NCI-H345 treated with DMSO at 0.1 percent for 48 hours (cell line): ENCODE measurements around the gene C8G.

ENCODE experiments used
- DNase-seq: peaks from one replicate; lab custom pipeline; 2025; ENCODE audit not compliant: unreplicated experiment; lab: John Stamatoyannopoulos, UW

C8G gene

GRCh38 chr9:136980669-136981478 lies 35.8 kb downstream of the C8G start:
- no peak for DNase-seq

- DNase-seq: no peak
These were observed 36.7 kb downstream of the C8G start for GRCh38 chr9:136981588-136982231.

- no peak for DNase-seq
These were observed 37.4 kb downstream of the C8G start, which contains the start of gene LCNL1 for GRCh38 chr9:136982232-136983051. Gene LCNL1, plus strand, starts transcription at chr9:136982993. Its CDS starts 594 bp downstream, at chr9:136983587.

GRCh38 chr9:136983167-136983566 lies 38.1 kb downstream of the C8G start:
- DNase-seq: no peak

- DNase-seq: no peak
These were observed 38.7 kb downstream of the C8G start for GRCh38 chr9:136983656-136984314.

GRCh38 chr9:136984464-136985026 lies 39.5 kb downstream of the C8G start:
- no peak for DNase-seq

- DNase-seq: no peak
These were observed 40.1 kb downstream of the C8G start for GRCh38 chr9:136985027-136985602.

GRCh38 chr9:136985853-136986252 lies 40.8 kb downstream of the C8G start:
- DNase-seq: no peak

GRCh38 chr9:136988872-136989271 lies 43.8 kb downstream of the C8G start:
- no peak for DNase-seq

GRCh38 chr9:136990242-136990911 lies 45.3 kb downstream of the C8G start:
- DNase-seq: peak; percentile 59

GRCh38 chr9:136991993-136992818 lies 47.2 kb downstream of the C8G start, which contains the start of gene PAXX:
Gene PAXX, plus strand, starts transcription at chr9:136992422. Its CDS starts 22 bp downstream, at chr9:136992444.
- DNase-seq: peak; percentile 58

- DNase-seq: no peak
These were observed 47.9 kb downstream of the C8G start for GRCh38 chr9:136992819-136993369.

GRCh38 chr9:136994180-136994887 lies 49.3 kb downstream of the C8G start:
- no peak for DNase-seq

GRCh38 chr9:136994888-136995230 lies 49.8 kb downstream of the C8G start:
- no peak for DNase-seq

- no peak for DNase-seq
These were observed 50.3 kb downstream of the C8G start for GRCh38 chr9:136995362-136995761.

GRCh38 chr9:136995772-136996311 lies 50.8 kb downstream of the C8G start:
- DNase-seq: no peak
